ENCODE results near the gene HAL. TPM values are rescaled to one million over a fixed set of nuclear protein-coding genes. Genes with fewer than 3 reads are reported as not detected.

HAL gene
- polyA plus RNA-seq, 2 of the 4 experiments (the other 2 are of a cell fraction): 0.22 to 0.43 TPM

DNA sequence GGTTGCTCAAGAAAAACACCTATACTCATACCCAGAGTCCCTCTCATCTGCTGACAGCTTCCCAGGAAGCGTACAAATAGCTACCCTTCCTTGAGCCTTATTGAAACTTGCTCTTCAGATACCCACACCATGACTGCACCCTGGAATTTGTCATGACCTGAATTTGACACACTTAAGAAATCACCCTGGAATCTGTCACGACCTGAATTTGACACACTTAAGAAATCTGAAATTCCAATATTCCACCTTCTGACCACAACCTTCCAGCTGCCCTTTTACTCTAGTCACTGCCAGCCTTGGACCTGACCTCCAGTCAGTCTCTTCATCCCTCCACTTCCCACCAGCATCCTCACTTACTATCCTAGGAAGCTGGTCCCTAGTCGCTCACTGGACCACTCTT is 1.1 kb upstream of the HAL start:
- no peaks in the 10 kb centered on the region for H3K9me3 ChIP-seq
- H3K4me1 ChIP-seq: peaks cover 27% of the 10 kb centered on the region; the same call in 2 of the 3 replicates
- no peak overlapping the region; a peak in 1 of 6 replicates for H3K27ac ChIP-seq
- no peak overlapping the region for H3K4me3 ChIP-seq
- H3K4me2 ChIP-seq: no peak overlapping the region
- no peak for DNase-seq (ENCODE audit: low read depth in 1 of 2, low spot score in 1 of 2)
- no peak for FAIRE-seq
- WGBS (ENCODE audit: missing lambda C conversion rate): 76% methylated on average over 3 of the region's 3 CpGs
- ChIA-PET POLR2A (no interaction called here), CTCF (interaction anchor here (0.7 to 6.5 kb wide), 3 partner anchors 9 to 80 kb away, joined by 3 to 44 read pairs (median 18); no protein-coding TSS in a partner anchor)
- ATAC-seq: no peak
- TF ChIP-seq NR3C1 (IDR thresholded peaks at IDR 0.05): no peak
- TF ChIP-seq, protein P1, sequence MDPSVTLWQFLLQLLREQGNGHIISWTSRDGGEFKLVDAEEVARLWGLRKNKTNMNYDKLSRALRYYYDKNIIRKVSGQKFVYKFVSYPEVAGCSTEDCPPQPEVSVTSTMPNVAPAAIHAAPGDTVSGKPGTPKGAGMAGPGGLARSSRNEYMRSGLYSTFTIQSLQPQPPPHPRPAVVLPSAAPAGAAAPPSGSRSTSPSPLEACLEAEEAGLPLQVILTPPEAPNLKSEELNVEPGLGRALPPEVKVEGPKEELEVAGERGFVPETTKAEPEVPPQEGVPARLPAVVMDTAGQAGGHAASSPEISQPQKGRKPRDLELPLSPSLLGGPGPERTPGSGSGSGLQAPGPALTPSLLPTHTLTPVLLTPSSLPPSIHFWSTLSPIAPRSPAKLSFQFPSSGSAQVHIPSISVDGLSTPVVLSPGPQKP (IDR thresholded peaks at IDR 0.05; ENCODE audit: low read depth, low read length): no peak
- TF ChIP-seq ZSCAN20 (CRISPR knock-in tag; IDR thresholded peaks at IDR 0.05): no peak
- TF ChIP-seq POLR2AphosphoS2 (conservative IDR thresholded peaks at IDR 0.05; ENCODE audit: low read length): no peak
- no peak for TF ChIP-seq ZFP36 (IDR thresholded peaks at IDR 0.05; ENCODE audit: borderline replicate concordance, partially characterized antibody)
- TF ChIP-seq EP300 (IDR thresholded peaks at IDR 0.05): no peak
- TF ChIP-seq, protein P2, sequence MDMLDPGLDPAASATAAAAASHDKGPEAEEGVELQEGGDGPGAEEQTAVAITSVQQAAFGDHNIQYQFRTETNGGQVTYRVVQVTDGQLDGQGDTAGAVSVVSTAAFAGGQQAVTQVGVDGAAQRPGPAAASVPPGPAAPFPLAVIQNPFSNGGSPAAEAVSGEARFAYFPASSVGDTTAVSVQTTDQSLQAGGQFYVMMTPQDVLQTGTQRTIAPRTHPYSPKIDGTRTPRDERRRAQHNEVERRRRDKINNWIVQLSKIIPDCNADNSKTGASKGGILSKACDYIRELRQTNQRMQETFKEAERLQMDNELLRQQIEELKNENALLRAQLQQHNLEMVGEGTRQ (IDR thresholded peaks at IDR 0.05): no peak
- TF ChIP-seq RCOR1 (IDR thresholded peaks at IDR 0.05; ENCODE audit: low read depth, low read length): no peak
- no peak for TF ChIP-seq JUNB (IDR thresholded peaks at IDR 0.05)
- TF ChIP-seq, protein P3, sequence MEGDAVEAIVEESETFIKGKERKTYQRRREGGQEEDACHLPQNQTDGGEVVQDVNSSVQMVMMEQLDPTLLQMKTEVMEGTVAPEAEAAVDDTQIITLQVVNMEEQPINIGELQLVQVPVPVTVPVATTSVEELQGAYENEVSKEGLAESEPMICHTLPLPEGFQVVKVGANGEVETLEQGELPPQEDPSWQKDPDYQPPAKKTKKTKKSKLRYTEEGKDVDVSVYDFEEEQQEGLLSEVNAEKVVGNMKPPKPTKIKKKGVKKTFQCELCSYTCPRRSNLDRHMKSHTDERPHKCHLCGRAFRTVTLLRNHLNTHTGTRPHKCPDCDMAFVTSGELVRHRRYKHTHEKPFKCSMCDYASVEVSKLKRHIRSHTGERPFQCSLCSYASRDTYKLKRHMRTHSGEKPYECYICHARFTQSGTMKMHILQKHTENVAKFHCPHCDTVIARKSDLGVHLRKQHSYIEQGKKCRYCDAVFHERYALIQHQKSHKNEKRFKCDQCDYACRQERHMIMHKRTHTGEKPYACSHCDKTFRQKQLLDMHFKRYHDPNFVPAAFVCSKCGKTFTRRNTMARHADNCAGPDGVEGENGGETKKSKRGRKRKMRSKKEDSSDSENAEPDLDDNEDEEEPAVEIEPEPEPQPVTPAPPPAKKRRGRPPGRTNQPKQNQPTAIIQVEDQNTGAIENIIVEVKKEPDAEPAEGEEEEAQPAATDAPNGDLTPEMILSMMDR (IDR thresholded peaks at IDR 0.05): no peak
- no peak for TF ChIP-seq HOXA7 (CRISPR knock-in tag; IDR thresholded peaks at IDR 0.05)
- TF ChIP-seq RFX5 (IDR thresholded peaks at IDR 0.05): no peak
- no peak for TF ChIP-seq ESRRA (IDR thresholded peaks at IDR 0.05; ENCODE audit: borderline replicate concordance, low read length)
- no peak for TF ChIP-seq CBX2 (IDR thresholded peaks at IDR 0.05; ENCODE audit: borderline replicate concordance, low read depth)
- TF ChIP-seq MYC (IDR thresholded peaks at IDR 0.05; ENCODE audit: borderline replicate concordance, low read length): no peak
- TF ChIP-seq ZC3H11A (IDR thresholded peaks at IDR 0.05): no peak
- no peak for TF ChIP-seq KDM5A (IDR thresholded peaks at IDR 0.05)
- TF ChIP-seq CBX8 (IDR thresholded peaks at IDR 0.05): no peak

DNA sequence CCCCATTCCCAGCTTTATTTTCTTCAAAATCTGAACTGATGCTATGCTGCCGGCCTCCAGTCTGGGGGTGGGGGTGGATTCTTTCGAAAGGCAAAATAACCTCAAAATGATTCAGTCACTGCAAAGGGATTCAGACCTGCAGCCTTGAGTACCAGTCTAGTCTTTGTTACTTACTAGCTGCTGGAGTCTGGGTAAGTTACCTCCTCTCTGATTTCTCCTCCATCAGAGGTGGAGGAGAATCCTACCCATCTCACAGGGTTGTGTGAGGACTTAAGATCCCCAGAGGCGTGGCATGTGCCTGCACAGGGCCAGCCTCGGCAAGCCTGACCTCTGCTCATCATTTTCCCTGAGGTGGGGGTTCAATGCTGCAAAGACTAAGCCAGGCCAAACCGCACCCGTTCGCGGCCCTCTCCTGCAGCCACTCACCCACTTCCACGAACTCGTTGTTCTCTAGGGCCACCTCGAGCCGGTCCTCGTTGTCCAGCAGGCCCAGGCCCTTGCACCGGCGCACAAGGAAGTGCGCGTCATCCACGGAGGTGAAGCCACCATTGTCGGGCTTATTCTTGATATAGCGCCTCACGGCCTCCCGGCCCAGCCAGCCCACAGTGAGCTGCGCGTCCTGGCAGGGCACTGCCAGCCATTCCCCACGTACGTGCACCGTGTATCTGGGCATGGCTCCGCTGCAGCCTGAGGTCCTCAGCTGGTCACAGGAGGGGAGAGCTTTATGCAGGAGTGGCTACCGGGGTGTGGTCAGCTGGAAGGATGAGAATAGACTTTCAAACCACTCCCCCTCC is 709 bp downstream of the HAL start:
- DNase-seq (ENCODE audit: low read depth in 1 of 2, low spot score in 1 of 2): no peak
- Histone ChIP-seq H3K9me3 (no peaks in the 10 kb centered on the region), H3K27ac (peak overlapping the region in 1 of 2 experiments; percentile 26; a peak in 1 of 6 replicates), H3K4me2 (peak overlapping the region; percentile 33; the same call in 2 of the 3 replicates), H3K4me3 (no peak overlapping the region), H3K4me1 (peaks cover 27% of the 10 kb centered on the region; the same call in 2 of the 3 replicates)
- TF ChIP-seq CHD2 (IDR thresholded peaks at IDR 0.05; ENCODE audit: low read length, partially characterized antibody) (no peak), CHD4 (IDR thresholded peaks at IDR 0.05; ENCODE audit: borderline replicate concordance) (no peak), SREBF2 (IDR thresholded peaks at IDR 0.05) (no peak), EHMT2 (IDR thresholded peaks at IDR 0.05; ENCODE audit: low read depth) (no peak), SMC3 (IDR thresholded peaks at IDR 0.05) (no peak)
- 88% methylated on average over 29 of the region's 29 CpGs for WGBS (ENCODE audit: missing lambda C conversion rate)
- CTCF ChIA-PET: interaction anchor here (6.5 kb wide), 1 partner anchor 78 kb away, joined by 44 read pairs; no protein-coding TSS in a partner anchor
- no peak for FAIRE-seq
- POLR2A ChIA-PET: no interaction called here
- ATAC-seq: no peak

Measured in A549 (cell line).